T-helper 2 cell treated with Interferon-gamma antibody and Interleukin-4, amounts not matched to agents 5 μg/mL and 100 μg/mL, for 36 hours (primary cell): ENCODE measurements around the gene SHOX.
"Not testable (repeated sequence)": the region's sequence is repeated elsewhere in the genome, so short reads cannot be mapped to it uniquely, and the experiment has no call there.

Source experiments
- DNase-seq: peaks from one replicate; pipeline ENCODE4 v3.0.0; 2021; ENCODE audit warnings: low spot score
- H3K27ac Mint-ChIP-seq: one replicate; pipeline ENCODE4 v1.8.0; 2021; ENCODE audit warnings: mild to moderate bottlenecking, mixed read lengths
- H3K27me3 Mint-ChIP-seq: one replicate; pipeline ENCODE4 v1.8.0; 2021; ENCODE audit warnings: low read depth, mixed read lengths
- H3K36me3 Mint-ChIP-seq: one replicate; pipeline ENCODE4 v1.8.0; 2021; ENCODE audit warnings: low read depth, mixed read lengths
- H3K4me1 Mint-ChIP-seq: one replicate; pipeline ENCODE4 v1.8.0; 2021; ENCODE audit warnings: low read depth, mixed read lengths
- H3K4me3 Mint-ChIP-seq: one replicate; pipeline ENCODE4 v1.8.0; 2022; ENCODE audit warnings: mild to moderate bottlenecking, moderate library complexity, mixed read lengths
- H3K9me3 Mint-ChIP-seq: one replicate; pipeline ENCODE4 v1.8.0; 2021; ENCODE audit warnings: mixed read lengths

SHOX gene

GRCh38 chrX:617401-617800 is 13.2 kb upstream of the SHOX start:
- Mint-ChIP-seq H3K27ac (no peak overlapping the region), H3K4me1 (no peaks in the 10 kb centered on the region), H3K4me3 (no peak overlapping the region), H3K36me3 (no peaks in the 10 kb centered on the region), H3K9me3 (peaks cover 5% of the 10 kb centered on the region), H3K27me3 (peaks cover 21% of the 10 kb centered on the region)
- no peak for DNase-seq

DNA sequence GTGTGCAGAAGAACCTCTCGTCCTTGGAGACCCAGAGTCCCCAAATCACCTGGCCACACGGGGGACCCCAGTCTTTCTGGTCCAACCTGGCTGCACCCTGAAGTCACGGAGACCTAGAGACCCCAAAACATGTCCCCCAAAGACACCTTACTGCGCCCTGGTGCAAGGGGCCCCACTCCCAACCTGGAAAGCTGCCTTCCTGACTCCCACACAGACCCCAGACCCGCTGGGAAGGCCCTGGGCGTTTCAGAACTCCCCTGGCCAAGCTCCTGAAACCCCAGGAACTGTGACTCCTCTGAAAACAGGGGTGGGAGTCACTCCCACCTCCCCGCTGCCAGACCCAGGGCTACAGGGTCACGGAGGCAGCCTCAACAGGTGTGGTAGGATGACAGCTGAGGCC is 12.7 kb upstream of the SHOX start:
- no peaks in the 10 kb centered on the region for H3K4me1 Mint-ChIP-seq
- peaks cover 4% of the 10 kb centered on the region for H3K9me3 Mint-ChIP-seq
- no peak overlapping the region for H3K27ac Mint-ChIP-seq
- H3K27me3 Mint-ChIP-seq, result peaks cover 26% of the 10 kb centered on the region
- no peak overlapping the region for H3K4me3 Mint-ChIP-seq
- no peak for DNase-seq
- H3K36me3 Mint-ChIP-seq, result no peaks in the 10 kb centered on the region

DNA sequence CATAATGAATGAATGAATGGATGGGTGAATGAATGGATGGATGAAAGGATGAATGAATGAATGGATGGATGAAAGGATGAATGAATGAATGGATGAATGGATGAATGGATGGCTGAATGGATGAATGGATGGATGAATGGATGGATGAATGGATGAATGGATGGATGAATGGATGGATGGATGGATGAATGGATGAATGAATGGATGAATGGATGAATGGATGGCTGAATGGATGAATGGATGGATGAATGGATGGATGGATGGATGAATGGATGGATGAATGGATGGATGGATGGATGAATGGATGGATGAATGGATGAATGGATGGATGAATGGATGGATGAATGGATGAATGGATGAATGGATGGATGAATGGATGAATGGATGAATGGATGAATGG is 12.3 kb upstream of the SHOX start:
- H3K4me3 Mint-ChIP-seq, DNase-seq, H3K4me1 Mint-ChIP-seq, H3K9me3 Mint-ChIP-seq, H3K27ac Mint-ChIP-seq, H3K36me3 Mint-ChIP-seq: not testable (repeated sequence)
- peaks cover 30% of the 10 kb centered on the region for H3K27me3 Mint-ChIP-seq

- Mint-ChIP-seq H3K27me3 (peaks cover 32% of the 10 kb centered on the region), H3K27ac (no peak overlapping the region), H3K9me3 (no peaks in the 10 kb centered on the region), H3K4me3 (no peak overlapping the region), H3K4me1 (no peaks in the 10 kb centered on the region), H3K36me3 (no peaks in the 10 kb centered on the region)
- DNase-seq, result no peak
Observed at GRCh38 chrX:618761-619450, 11.7 kb upstream of the SHOX start.

- Mint-ChIP-seq H3K27ac (no peak overlapping the region), H3K36me3 (no peaks in the 10 kb centered on the region), H3K9me3 (no peaks in the 10 kb centered on the region), H3K4me3 (no peak overlapping the region), H3K4me1 (no peaks in the 10 kb centered on the region), H3K27me3 (peaks cover 32% of the 10 kb centered on the region)
- DNase-seq, result no peak
Observed at GRCh38 chrX:619451-619811, 11.2 kb upstream of the SHOX start.

- no peaks in the 10 kb centered on the region for H3K36me3 Mint-ChIP-seq
- H3K27me3 Mint-ChIP-seq, result peaks cover 36% of the 10 kb centered on the region
- H3K9me3 Mint-ChIP-seq, result no peaks in the 10 kb centered on the region
- no peak overlapping the region for H3K4me3 Mint-ChIP-seq
- no peak for DNase-seq
- no peaks in the 10 kb centered on the region for H3K4me1 Mint-ChIP-seq
- H3K27ac Mint-ChIP-seq, result no peak overlapping the region
Observed at GRCh38 chrX:619812-620531, 10.6 kb upstream of the SHOX start.

DNA sequence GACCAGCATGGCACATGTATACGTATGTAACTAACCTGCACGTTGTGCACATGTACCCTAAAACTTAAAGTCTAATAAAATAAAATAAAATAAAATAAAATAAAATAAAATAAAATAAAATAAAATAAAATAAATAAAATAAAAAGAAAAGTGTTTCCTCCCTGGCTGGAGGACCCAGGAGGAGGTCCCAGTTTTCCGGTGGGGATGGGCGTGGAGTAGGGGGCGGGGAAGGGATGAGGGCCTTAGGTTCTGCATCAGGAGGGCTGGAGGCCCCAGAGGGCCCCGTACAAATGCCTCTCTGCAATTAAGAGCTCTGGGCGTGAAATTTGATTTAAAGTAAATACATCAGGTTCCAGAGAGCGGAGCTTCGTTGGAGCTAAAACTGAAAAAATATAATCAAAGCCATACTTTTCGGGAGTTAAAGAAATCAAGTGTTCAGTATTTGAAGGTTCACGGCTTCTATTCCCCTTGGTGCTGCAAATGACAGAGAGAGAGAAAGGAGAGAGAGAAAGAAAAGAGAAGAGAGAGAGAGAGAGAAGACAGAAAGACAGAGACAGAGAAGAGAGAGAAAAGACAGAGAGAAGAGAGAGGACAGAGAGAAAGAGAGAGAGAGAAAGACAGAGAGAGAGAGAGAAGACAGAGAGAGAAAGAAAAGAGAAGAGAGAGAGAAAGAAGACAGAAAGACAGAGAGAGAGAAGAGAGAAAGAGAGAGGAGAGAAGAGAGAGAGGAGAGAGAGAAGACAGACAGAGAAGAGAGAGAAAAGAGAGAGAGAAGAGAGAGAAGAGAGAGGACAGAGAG is 8.7 kb upstream of the SHOX start:
- Mint-ChIP-seq H3K36me3 (no peaks in the 10 kb centered on the region), H3K4me1 (no peaks in the 10 kb centered on the region), H3K27ac (no peak overlapping the region), H3K27me3 (peaks cover 53% of the 10 kb centered on the region), H3K9me3 (peaks cover 5% of the 10 kb centered on the region), H3K4me3 (no peak overlapping the region)
- DNase-seq, result no peak

GRCh38 chrX:622802-623201 is 7.8 kb upstream of the SHOX start:
- not testable (repeated sequence) for H3K9me3 Mint-ChIP-seq, DNase-seq, H3K27ac Mint-ChIP-seq, H3K4me3 Mint-ChIP-seq, H3K36me3 Mint-ChIP-seq, H3K4me1 Mint-ChIP-seq
- peaks cover 61% of the 10 kb centered on the region for H3K27me3 Mint-ChIP-seq

DNA sequence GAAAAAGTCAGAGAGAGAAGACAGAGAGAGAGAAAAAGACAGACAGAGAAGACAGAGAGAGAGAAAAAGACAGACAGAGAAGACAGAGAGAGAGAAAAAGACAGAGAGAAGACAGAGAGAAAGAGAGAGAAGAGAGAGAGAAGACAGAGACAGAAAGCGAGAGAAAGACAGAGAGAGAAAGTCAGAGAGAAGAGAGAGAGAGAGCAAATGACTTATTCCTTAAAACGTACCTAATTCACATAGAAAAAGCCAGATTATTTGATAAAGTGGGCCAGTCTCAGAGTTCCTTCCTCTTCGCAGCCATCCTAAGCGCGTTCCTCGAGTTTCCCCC is 7.4 kb upstream of the SHOX start:
- H3K9me3 Mint-ChIP-seq, result peaks cover 7% of the 10 kb centered on the region
- H3K27me3 Mint-ChIP-seq, result peaks cover 63% of the 10 kb centered on the region
- no peaks in the 10 kb centered on the region for H3K36me3 Mint-ChIP-seq
- no peak overlapping the region for H3K4me3 Mint-ChIP-seq
- no peaks in the 10 kb centered on the region for H3K4me1 Mint-ChIP-seq
- H3K27ac Mint-ChIP-seq, result no peak overlapping the region
- no peak for DNase-seq

DNA sequence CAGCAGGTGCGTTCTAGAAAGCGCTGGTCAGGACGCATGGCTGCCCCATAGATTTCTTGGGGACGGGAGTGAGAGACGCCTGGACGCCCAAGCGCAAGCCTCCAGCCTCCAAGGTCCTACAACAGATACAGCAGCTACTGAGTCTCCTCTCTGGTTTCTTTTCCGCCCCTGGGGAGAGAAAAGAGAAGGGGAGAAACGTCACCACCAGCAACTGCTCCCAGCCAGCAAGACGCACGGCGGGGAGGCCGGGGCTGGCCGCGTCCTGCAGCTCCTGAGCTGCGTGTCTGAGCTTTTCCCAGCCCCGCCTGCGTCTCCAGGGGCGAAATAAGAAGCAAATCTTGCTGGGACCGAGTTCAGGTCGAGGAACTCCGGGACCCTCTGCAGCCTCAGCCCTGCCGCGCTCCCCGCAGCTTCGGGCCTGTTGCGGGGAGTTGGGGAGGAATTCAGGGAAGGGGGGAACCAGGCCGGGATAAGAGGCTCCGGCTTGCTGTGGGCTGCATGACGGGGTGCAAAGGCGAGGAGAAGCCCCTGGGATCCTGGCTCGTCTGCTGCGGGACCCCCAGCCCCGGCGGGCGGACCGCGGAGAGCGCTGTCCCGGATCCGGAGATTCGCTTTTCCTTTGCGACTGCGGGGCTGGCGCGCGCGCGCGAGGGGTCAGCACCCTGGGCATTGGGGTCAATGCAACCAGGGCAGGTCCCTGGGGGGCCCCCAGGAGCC is 6.8 kb upstream of the SHOX start:
- no peaks in the 10 kb centered on the region for H3K4me1 Mint-ChIP-seq
- H3K27me3 Mint-ChIP-seq, result peaks cover 62% of the 10 kb centered on the region
- no peak overlapping the region for H3K27ac Mint-ChIP-seq

DNA sequence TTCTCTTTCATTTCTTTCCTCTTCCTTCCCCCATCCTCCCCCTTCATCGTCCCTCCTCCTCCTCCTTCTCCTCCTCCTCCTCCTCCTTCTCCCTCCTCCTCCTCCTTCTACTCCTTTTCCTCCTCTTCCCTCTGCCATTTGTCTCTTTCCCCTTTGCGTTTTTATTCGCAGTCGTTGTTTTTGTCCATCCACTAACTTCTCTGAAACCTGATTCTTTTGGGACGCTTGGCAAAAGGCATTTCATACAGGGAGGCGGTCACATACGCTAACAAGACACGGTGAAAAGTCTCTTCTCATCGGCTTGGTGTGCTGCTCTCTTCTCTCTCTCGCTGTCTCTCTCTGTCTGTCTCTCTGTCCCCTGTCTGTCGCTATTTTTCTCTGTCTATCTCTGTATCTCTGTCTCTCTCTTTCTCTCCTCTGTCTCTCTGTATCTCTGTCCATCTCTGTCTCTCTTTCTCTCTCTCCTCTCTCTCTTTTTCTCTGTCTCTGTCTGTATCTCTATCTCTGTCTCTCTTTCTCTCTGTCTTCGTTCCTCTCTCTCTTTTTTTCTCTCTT is 5.4 kb upstream of the SHOX start:
- no peaks in the 10 kb centered on the region for H3K36me3 Mint-ChIP-seq
- no peak for DNase-seq
- H3K4me1 Mint-ChIP-seq, result no peaks in the 10 kb centered on the region
- H3K27me3 Mint-ChIP-seq, result peaks cover 70% of the 10 kb centered on the region
- H3K9me3 Mint-ChIP-seq, result peaks cover 7% of the 10 kb centered on the region
- H3K4me3 Mint-ChIP-seq, result no peak overlapping the region
- H3K27ac Mint-ChIP-seq, result no peak overlapping the region

More for the DNA sequence above, 6.8 kb upstream of the SHOX start:
- no peak for DNase-seq
- Mint-ChIP-seq H3K4me3 (no peak overlapping the region), H3K36me3 (no peaks in the 10 kb centered on the region), H3K9me3 (peaks cover 7% of the 10 kb centered on the region)

DNA sequence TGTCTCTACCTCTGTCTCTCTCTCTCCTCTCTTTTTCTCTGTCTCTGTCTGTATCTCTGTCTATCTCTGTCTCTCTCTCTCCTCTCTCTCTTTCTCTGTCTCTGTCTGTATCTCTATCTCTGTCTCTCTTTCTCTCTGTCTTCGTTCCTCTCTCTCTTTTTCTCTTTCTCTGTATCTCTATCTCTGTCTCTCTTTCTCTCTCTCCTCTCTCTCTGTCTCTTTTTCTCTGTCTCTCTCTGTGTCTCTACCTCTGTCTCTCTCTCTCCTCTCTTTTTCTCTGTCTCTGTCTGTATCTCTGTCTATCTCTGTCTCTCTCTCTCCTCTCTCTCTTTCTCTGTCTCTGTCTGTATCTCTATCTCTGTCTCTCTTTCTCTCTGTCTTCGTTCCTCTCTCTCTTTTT is 4.5 kb upstream of the SHOX start:
- peak overlapping the region; percentile 28 for H3K27ac Mint-ChIP-seq
- peaks cover 71% of the 10 kb centered on the region for H3K27me3 Mint-ChIP-seq
- H3K4me1 Mint-ChIP-seq, H3K36me3 Mint-ChIP-seq, H3K4me3 Mint-ChIP-seq, H3K9me3 Mint-ChIP-seq, DNase-seq: not testable (repeated sequence)

DNA sequence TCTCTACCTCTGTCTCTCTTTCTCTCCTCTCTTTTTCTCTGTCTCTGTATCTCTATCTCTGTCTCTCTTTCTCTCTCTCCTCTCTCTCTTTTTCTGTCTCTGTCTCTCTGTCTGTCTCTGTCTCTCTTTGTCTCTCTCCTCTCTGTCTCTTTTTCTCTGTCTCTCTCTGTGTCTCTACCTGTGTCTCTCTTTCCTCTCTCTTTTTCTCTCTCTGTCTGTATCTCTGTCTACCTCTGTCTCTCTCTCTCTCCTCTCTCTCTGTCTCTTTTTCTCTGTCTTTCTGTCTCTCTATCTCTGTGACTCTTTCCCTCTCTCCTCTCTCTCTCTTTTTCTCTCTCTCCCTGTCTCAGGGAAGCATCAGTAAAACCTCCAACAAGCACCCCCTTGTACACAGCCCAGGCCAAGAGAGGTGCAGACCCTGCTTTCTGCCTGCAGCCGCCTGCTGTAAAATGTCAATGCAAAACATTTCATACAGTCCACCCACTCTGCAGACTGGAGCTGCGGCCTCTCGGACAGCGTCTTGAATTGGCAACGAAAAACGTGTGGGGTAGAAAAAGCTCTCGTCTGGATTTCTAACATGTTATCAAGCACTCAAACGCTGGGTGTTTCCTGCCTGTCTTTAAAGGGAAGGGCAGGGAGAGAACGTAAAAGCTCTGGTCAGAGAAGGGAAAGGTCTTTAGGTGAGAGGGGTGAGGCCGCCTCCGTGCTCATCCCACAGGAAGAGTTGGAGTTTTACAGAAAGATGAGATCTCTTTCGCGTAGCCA is 3.7 kb upstream of the SHOX start:
- Mint-ChIP-seq H3K4me1 (no peaks in the 10 kb centered on the region), H3K27me3 (peaks cover 74% of the 10 kb centered on the region), H3K36me3 (no peaks in the 10 kb centered on the region), H3K9me3 (peaks cover 7% of the 10 kb centered on the region), H3K4me3 (no peak overlapping the region), H3K27ac (peak overlapping the region; percentile 10)
- no peak for DNase-seq
